Measurements from ENCODE around the gene ADAMTS15. TPM values are rescaled to one million over a fixed set of nuclear protein-coding genes. Genes with fewer than 3 reads are reported as not detected.

Gene ADAMTS15
- total and polyA plus RNA-seq, 11 donors, result 5.3 to 71.0 (median 16.7) TPM

DNA sequence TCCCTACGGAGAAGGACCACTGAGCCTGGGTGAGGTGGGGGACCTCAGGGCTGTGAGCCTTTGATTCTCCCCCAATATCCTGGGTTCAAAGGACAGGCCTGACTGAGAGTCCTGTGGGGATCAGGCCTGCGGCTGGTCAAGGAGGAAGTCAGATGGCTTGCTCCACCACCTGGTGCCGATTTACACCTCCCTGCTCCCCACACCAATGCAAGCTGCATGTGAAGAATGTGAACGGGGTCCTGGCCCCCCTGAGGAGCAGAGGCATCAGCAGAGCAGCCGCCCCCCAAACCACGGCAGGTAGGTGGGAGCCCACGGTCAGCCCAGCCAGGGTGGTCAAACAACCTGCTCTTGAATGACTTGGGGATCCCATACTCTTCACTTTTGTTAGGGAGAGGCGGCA is 26.7 kb upstream of the ADAMTS15 start:
- peak in 1 of 5 donors; percentile 33 for DNase-seq
- H3K4me3 ChIP-seq, result no peak overlapping the region
- H3K9me3 ChIP-seq, result no peaks in the 10 kb centered on the region
- peak overlapping the region in 1 of 12 donors; percentile 48 for H3K27ac ChIP-seq
- intact Hi-C loops (cut with DNase I), result loop anchor here in 4 of 10 donors (5.0 kb wide), 2 partner anchors 204 to 209 kb away; no protein-coding TSS in a partner anchor
- TF ChIP-seq, protein P1, sequence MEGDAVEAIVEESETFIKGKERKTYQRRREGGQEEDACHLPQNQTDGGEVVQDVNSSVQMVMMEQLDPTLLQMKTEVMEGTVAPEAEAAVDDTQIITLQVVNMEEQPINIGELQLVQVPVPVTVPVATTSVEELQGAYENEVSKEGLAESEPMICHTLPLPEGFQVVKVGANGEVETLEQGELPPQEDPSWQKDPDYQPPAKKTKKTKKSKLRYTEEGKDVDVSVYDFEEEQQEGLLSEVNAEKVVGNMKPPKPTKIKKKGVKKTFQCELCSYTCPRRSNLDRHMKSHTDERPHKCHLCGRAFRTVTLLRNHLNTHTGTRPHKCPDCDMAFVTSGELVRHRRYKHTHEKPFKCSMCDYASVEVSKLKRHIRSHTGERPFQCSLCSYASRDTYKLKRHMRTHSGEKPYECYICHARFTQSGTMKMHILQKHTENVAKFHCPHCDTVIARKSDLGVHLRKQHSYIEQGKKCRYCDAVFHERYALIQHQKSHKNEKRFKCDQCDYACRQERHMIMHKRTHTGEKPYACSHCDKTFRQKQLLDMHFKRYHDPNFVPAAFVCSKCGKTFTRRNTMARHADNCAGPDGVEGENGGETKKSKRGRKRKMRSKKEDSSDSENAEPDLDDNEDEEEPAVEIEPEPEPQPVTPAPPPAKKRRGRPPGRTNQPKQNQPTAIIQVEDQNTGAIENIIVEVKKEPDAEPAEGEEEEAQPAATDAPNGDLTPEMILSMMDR (IDR thresholded peaks at IDR 0.05), result no peak
- TF ChIP-seq POLR2A (IDR thresholded peaks at IDR 0.05), result no peak
- H3K36me3 ChIP-seq, result no peaks in the 10 kb centered on the region
- WGBS, 4 donors, result 67 to 89% (median 82%) methylated on average over 8 of the region's 8 CpGs
- no peak for ATAC-seq
- peaks cover 0 to 14% (median 1%) of the 10 kb centered on the region in 9 donors for H3K27me3 ChIP-seq
- H3K4me1 ChIP-seq, result peaks cover 0 to 17% (median 2%) of the 10 kb centered on the region in 12 donors

DNA sequence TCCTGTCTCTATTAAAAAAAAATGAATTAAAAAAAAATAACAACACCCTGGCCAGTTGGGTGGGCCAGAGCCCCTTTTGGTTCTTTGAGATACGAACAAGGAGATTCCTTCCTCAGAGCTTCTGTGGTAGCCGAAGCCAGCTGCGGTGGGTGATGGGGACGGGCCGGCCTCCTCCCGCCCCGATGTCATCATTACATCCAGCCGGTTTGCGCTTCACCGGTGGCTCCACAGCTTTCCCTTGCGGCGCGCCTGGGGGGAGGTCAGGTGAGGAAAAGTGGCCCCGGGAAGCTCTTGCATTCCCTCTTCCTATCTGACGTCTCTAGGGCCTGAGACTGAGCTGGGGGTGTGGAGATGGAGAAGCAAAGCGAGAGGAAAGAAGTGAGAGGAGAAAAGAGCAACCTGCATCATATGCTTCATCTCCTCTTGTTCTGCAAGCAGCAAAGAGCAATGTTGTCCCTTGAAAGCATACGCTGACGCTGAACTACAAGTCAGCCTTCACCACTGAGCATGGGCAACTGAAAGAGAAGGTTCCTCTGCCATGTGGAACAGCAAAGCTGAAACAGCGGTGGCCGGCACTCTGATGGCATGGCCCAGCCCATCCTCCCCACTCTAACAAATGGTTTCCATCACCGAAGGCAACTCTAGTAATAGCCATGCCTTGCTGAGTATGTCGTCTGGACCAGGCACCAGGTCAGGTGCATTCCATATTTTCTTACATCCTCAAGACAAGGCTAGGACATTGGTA is 26.0 kb upstream of the ADAMTS15 start:
- H3K4me3 ChIP-seq, result no peak overlapping the region
- no peak for TF ChIP-seq POLR2A (IDR thresholded peaks at IDR 0.05)
- TF ChIP-seq, protein P1 (IDR thresholded peaks at IDR 0.05), result no peak
- H3K9me3 ChIP-seq, result no peaks in the 10 kb centered on the region
- peaks cover 0 to 21% (median 7%) of the 10 kb centered on the region in 9 donors for H3K27me3 ChIP-seq
- intact Hi-C loops (cut with DNase I), result loop anchor here in 4 of 10 donors (5.0 kb wide), 2 partner anchors 205 to 210 kb away; no protein-coding TSS in a partner anchor
- DNase-seq (peak in 2 of 5 donors; percentile 3 to 43), ATAC-seq (no peak)
- peaks cover 0 to 25% (median 9%) of the 10 kb centered on the region in 12 donors for H3K4me1 ChIP-seq
- no peak overlapping the region for H3K27ac ChIP-seq
- H3K36me3 ChIP-seq, result no peaks in the 10 kb centered on the region
- 86 to 93% (median 92%) methylated on average over 22 of the region's 22 CpGs for WGBS, 4 donors

GRCh38 chr11:130423541-130424142 is 24.8 kb upstream of the ADAMTS15 start:
- intact Hi-C loops (cut with DNase I), result loop anchor here in 4 of 10 donors (5.0 kb wide), 2 partner anchors 206 to 211 kb away; no protein-coding TSS in a partner anchor
- no peak overlapping the region for H3K27ac ChIP-seq
- no peak overlapping the region for H3K4me3 ChIP-seq
- 72 to 85% (median 77%) methylated on average over 15 to 16 of the region's 16 CpGs for WGBS, 4 donors
- peaks cover 0 to 32% (median 12%) of the 10 kb centered on the region in 9 donors for H3K27me3 ChIP-seq
- DNase-seq (peak in 1 of 5 donors; percentile 24), ATAC-seq (no peak)
- TF ChIP-seq POLR2A (IDR thresholded peaks at IDR 0.05), result no peak
- TF ChIP-seq, protein P1 (IDR thresholded peaks at IDR 0.05), result no peak
- no peaks in the 10 kb centered on the region for H3K36me3 ChIP-seq
- H3K4me1 ChIP-seq, result peaks cover 0 to 32% (median 14%) of the 10 kb centered on the region in 12 donors
- H3K9me3 ChIP-seq, result no peaks in the 10 kb centered on the region

DNA sequence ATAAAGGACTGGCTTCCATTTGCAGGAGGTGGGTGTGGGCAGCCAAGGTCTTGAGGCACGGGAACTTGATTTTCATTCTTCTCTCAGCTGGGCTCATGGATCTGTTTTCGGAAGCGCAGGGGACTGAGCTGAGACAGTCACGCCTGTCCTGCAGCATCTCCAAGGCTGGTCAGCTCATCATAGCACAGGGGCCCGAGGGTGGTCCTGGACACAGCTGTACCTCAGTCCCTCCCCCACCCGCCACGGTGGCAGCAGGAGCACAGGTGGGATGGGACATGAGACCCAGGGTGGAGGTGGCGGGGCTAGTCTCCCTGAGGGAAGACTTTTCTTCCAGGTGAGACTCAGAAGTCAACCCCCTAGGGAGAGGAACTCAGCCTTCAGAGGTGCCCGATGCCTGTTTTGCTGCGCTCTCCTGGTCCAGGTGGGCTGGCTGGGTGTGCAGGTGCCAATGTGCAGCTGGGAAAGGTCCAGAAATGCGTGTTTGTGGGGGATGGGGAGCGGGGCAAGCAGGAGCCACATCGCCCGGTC is 23.8 kb upstream of the ADAMTS15 start:
- ATAC-seq (no peak), DNase-seq (peak in 1 of 5 donors; percentile 35)
- Histone ChIP-seq H3K27me3 (peaks cover 0 to 42% (median 12%) of the 10 kb centered on the region in 9 donors), H3K36me3 (no peaks in the 10 kb centered on the region), H3K4me3 (no peak overlapping the region), H3K27ac (no peak overlapping the region), H3K4me1 (peaks cover 0 to 37% (median 15%) of the 10 kb centered on the region in 12 donors), H3K9me3 (no peaks in the 10 kb centered on the region)
- intact Hi-C loops (cut with DNase I), result loop anchor here in 8 of 10 donors (5.0 kb wide), 3 partner anchors 32 to 212 kb away; no protein-coding TSS in a partner anchor
- whole genome bisulfite sequencing, 4 donors, result 91 to 93% (median 93%) methylated on average over 14 of the region's 14 CpGs
- TF ChIP-seq POLR2A (IDR thresholded peaks at IDR 0.05), result no peak
- TF ChIP-seq, protein P1 (IDR thresholded peaks at IDR 0.05), result no peak

Measured in heart left ventricle (tissue), 16 donors.